HepG2 (cell line): ENCODE measurements around the gene NEDD4L. TPM values are rescaled to one million over a fixed set of nuclear protein-coding genes. Genes with fewer than 3 reads are reported as not detected.
A peak's percentile ranks its signal among the peaks of the same experiment; 100 is the strongest.

Experiments
- HMG20A ChIP-seq: IDR thresholded peaks from 2 replicates; pipeline ENCODE4 v1.6.1; 2016; ENCODE audit warnings: borderline replicate concordance
- HNRNPLL ChIP-seq: fragments of 200-400 bp; formaldehyde crosslinking; IDR thresholded peaks from 2 replicates; pipeline ENCODE4 v1.6.1; 2017; ENCODE audit warnings: mild to moderate bottlenecking, low read depth, low read length; ENCODE audit not compliant: poor library complexity, severe bottlenecking
- MAFF ChIP-seq: IDR thresholded peaks from 2 replicates; pipeline ENCODE4 v1.6.1; 2011; ENCODE audit warnings: low read depth, low read length, improper control_type of control experiment
- MAZ ChIP-seq, 2 experiments: sonication (generic) in 1 of 2; formaldehyde crosslinking in 1 of 2; IDR thresholded peaks; 2 replicates each; pipeline versions ENCODE4 v1.5.0 to v1.6.1; 2012 to 2020; ENCODE audit warnings: low read depth in 2 of 2, mild to moderate bottlenecking in 2 of 2, borderline replicate concordance in 1 of 2, improper control_type of control experiment in 1 of 2, low read length in 1 of 2, missing genetic modification reagents in 1 of 2, moderate library complexity in 1 of 2
- NFYB ChIP-seq: sonication (generic); formaldehyde crosslinking; IDR thresholded peaks from 2 replicates; pipeline ENCODE4 v1.4.0; 2020; ENCODE audit warnings: missing genetic modification reagents
- PAWR ChIP-seq: sonication (generic); formaldehyde crosslinking; IDR thresholded peaks from 2 replicates; pipeline ENCODE4 v1.4.0; 2020; ENCODE audit warnings: missing genetic modification reagents, mild to moderate bottlenecking, borderline replicate concordance
- SALL2 ChIP-seq: sonication (generic); formaldehyde crosslinking; IDR thresholded peaks from 2 replicates; pipeline ENCODE4 v1.8.1; 2023; ENCODE audit warnings: mild to moderate bottlenecking, missing genetic modification reagents, inconsistent platforms
- SP140L ChIP-seq: sonication (generic); formaldehyde crosslinking; IDR thresholded peaks from 2 replicates; pipeline ENCODE4 v1.4.0; 2020; ENCODE audit warnings: missing genetic modification reagents, borderline replicate concordance
- TOE1 ChIP-seq: sonication (generic); formaldehyde crosslinking; IDR thresholded peaks from 2 replicates; pipeline ENCODE4 v1.4.0; 2020; ENCODE audit warnings: mild to moderate bottlenecking, missing genetic modification reagents
- ZBTB33 ChIP-seq: sonication (generic); formaldehyde crosslinking; IDR thresholded peaks from 2 replicates; pipeline ENCODE4 v1.4.0; 2020; ENCODE audit warnings: missing genetic modification reagents
- ZBTB4 ChIP-seq: sonication (generic); formaldehyde crosslinking; IDR thresholded peaks from 2 replicates; pipeline ENCODE4 v1.4.0; 2020; ENCODE audit warnings: missing genetic modification reagents, mild to moderate bottlenecking, borderline replicate concordance
- ZBTB7B ChIP-seq: sonication (generic); formaldehyde crosslinking; IDR thresholded peaks from 2 replicates; pipeline ENCODE4 v1.4.0; 2020; ENCODE audit warnings: missing genetic modification reagents
- ZC3H4 ChIP-seq: sonication (generic); formaldehyde crosslinking; IDR thresholded peaks from 2 replicates; pipeline ENCODE4 v1.4.0; 2020; ENCODE audit warnings: missing genetic modification reagents, borderline replicate concordance
- ZNF124 ChIP-seq: sonication (generic); formaldehyde crosslinking; IDR thresholded peaks from 2 replicates; pipeline ENCODE4 v1.4.0; 2020; ENCODE audit warnings: missing genetic modification reagents
- ZNF234 ChIP-seq: sonication (generic); formaldehyde crosslinking; conservative IDR thresholded peaks from 2 replicates; pipeline ENCODE4 v1.5.1; 2020; ENCODE audit warnings: mild to moderate bottlenecking, missing genetic modification reagents
- ZNF660 ChIP-seq: sonication (generic); formaldehyde crosslinking; IDR thresholded peaks from 2 replicates; pipeline ENCODE4 v1.5.1; 2020; ENCODE audit warnings: mild to moderate bottlenecking, low read depth, missing genetic modification reagents, borderline replicate concordance
- ZNF790 ChIP-seq: sonication (generic); formaldehyde crosslinking; IDR thresholded peaks from 2 replicates; pipeline ENCODE4 v1.8.0; 2022; ENCODE audit warnings: missing genetic modification reagents, mild to moderate bottlenecking, borderline replicate concordance
- ZUFSP ChIP-seq: sonication (generic); formaldehyde crosslinking; IDR thresholded peaks from 2 replicates; pipeline ENCODE4 v1.9.0; 2021; ENCODE audit warnings: missing genetic modification reagents, mild to moderate bottlenecking, borderline replicate concordance
- polyA plus RNA-seq, 8 experiments: library from polyadenylated mRNA; depleted of rRNA in 3 of 8; stranded (reverse) in 7 of 8; unstranded in 1 of 8; fragments of >200 nt; fragmentation: Illumina TruSeq in 4 of 8; extraction: Trizol in 4 of 8; gene quantifications; 2 replicates each; pipeline versions ENCODE4 v1.2.1 to v1.2.3, GENCODE V29; 2011 to 2016; ENCODE audit warnings: low read depth in 4 of 8, missing spikeins in 1 of 8, mixed read lengths in 1 of 8; ENCODE audit not compliant: insufficient read depth in 1 of 8
- total RNA-seq, 5 experiments: library from RNA; depleted of rRNA; stranded (reverse); fragments of >200 nt; fragmentation: Illumina TruSeq; extraction: Trizol; gene quantifications; 2 replicates each; pipeline ENCODE4 v1.2.3, GENCODE V29; 2016; ENCODE audit warnings: low read depth in 1 of 5
- TF ChIP-seq, protein P1 (sequence below): sonication (generic); formaldehyde crosslinking; conservative IDR thresholded peaks from 2 replicates; pipeline ENCODE4 v1.4.0; 2020; ENCODE audit warnings: missing genetic modification reagents

Gene NEDD4L
- total and polyA plus RNA-seq, 2 of the 13 experiments (the other 11 are each of a cell fraction or from before 2014, with no cell fraction given) = 168 to 390 TPM

- no peak for TF ChIP-seq HNRNPLL
- peak; percentile 56; the same call in 1 of the 2 replicates for TF ChIP-seq ZBTB33 (CRISPR knock-in tag)
- TF ChIP-seq ZBTB7B (CRISPR knock-in tag) = peak; percentile 82
- peak; percentile 94 for TF ChIP-seq ZC3H4
- TF ChIP-seq HMG20A (CRISPR knock-in tag) = peak; percentile 83
- TF ChIP-seq MAZ (IDR thresholded peaks at IDR 0.05; ENCODE audit: borderline replicate concordance, low read depth, low read length) = peak; percentile 91
- no peak; the same call in none of the 2 replicates for TF ChIP-seq MAZ (CRISPR knock-in tag; IDR thresholded peaks at IDR 0.05; ENCODE audit: low read depth)
- 0 out of 2 replicates have a peak, but pooled peaks have one; percentile 35 for TF ChIP-seq SALL2 (CRISPR knock-in tag)
- TF ChIP-seq ZNF790 (CRISPR knock-in tag) = no peak
- TF ChIP-seq ZBTB4 (CRISPR knock-in tag) = peak; percentile 99
- TF ChIP-seq ZUFSP (CRISPR knock-in tag) = no peak
- TF ChIP-seq, protein P1, sequence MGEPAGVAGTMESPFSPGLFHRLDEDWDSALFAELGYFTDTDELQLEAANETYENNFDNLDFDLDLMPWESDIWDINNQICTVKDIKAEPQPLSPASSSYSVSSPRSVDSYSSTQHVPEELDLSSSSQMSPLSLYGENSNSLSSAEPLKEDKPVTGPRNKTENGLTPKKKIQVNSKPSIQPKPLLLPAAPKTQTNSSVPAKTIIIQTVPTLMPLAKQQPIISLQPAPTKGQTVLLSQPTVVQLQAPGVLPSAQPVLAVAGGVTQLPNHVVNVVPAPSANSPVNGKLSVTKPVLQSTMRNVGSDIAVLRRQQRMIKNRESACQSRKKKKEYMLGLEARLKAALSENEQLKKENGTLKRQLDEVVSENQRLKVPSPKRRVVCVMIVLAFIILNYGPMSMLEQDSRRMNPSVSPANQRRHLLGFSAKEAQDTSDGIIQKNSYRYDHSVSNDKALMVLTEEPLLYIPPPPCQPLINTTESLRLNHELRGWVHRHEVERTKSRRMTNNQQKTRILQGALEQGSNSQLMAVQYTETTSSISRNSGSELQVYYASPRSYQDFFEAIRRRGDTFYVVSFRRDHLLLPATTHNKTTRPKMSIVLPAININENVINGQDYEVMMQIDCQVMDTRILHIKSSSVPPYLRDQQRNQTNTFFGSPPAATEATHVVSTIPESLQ (CRISPR knock-in tag) = 0 out of 2 replicates have a peak, but pooled peaks have one; percentile 79
- 0 out of 2 replicates have a peak, but pooled peaks have one; percentile 17 for TF ChIP-seq SP140L (CRISPR knock-in tag)
- TF ChIP-seq TOE1 (CRISPR knock-in tag) = no peak
- peak; percentile 22; the same call in 1 of the 2 replicates for TF ChIP-seq MAFF
- no peak for TF ChIP-seq ZNF234 (CRISPR knock-in tag)
- no peak for TF ChIP-seq NFYB
- TF ChIP-seq ZNF660 = no peak
- 0 out of 2 replicates have a peak, but pooled peaks have one; percentile 29 for TF ChIP-seq PAWR
- TF ChIP-seq ZNF124 (CRISPR knock-in tag) = no peak
These were observed 363.8 kb downstream of the NEDD4L start (continued) for GRCh38 chr18:58407649-58408407.
